HCT116 (cell line): ENCODE measurements around the gene RANGAP1. TPM values are rescaled to one million over a fixed set of nuclear protein-coding genes. Genes with fewer than 3 reads are reported as not detected.

Experiments
- ATAC-seq: fragments of 200-7000 bp; cut with Tn5 transposase; 2 replicates; pipeline ENCODE4 v1.9.1; 2020; ENCODE audit warnings: mild to moderate bottlenecking, moderate library complexity
- BruUV-seq: library from RNA; stranded (reverse); fragments of 400-500 nt; replicated peaks from 2 replicates; lab custom pipeline; 2021; lab: Mats Ljungman, UMichigan
- CTCF ChIA-PET: fragments of 300-600 bp; sonication (Branson Sonifier 250); formaldehyde crosslinking; loops from one replicate; lab custom pipeline; 2021; ENCODE audit warnings: antibody characterized with exemption; lab: Charles Lee
- POLR2A ChIA-PET: fragments of 300-600, 350-600 bp; sonication (Branson Sonifier 250); formaldehyde crosslinking; loops from one replicate; lab custom pipeline; 2021; ENCODE audit warnings: antibody characterized with exemption; lab: Charles Lee
- RAD21 ChIA-PET, 2 experiments: fragments of 300-600 bp; sonication (Branson Sonifier 250); formaldehyde crosslinking; loops; one replicate each; lab custom pipeline; 2023; ENCODE audit warnings: low total read pairs in 2 of 2; ENCODE audit not compliant: uncharacterized antibody in 2 of 2, unreplicated experiment in 2 of 2, low non-redundant PET in 1 of 2; lab: Charles Lee
- DNase-seq: peaks from one replicate; pipeline ENCODE4 v3.0.0-alpha.2; 2010; ENCODE audit warnings: low read depth, low spot score
- H2AFZ ChIP-seq: fragments of 200-600 bp; shearing (Covaris generic), sonication (generic); 2 replicates; pipeline ENCODE4 v1.6.1; 2017; ENCODE audit warnings: low read depth, mixed run types, mixed read lengths, antibody characterized with exemption, low read length; ENCODE audit not compliant: poor library complexity, severe bottlenecking
- H3K27ac ChIP-seq: 2 replicates; pipeline ENCODE4 v1.5.1; 2012; ENCODE audit warnings: low read depth, low read length
- H3K27me3 ChIP-seq: fragments of 200-600 bp; sonication (generic); 2 replicates; pipeline ENCODE4 v1.6.1; 2016; ENCODE audit warnings: mixed run types, low read length, mixed read lengths; ENCODE audit not compliant: insufficient read depth
- H3K36me3 ChIP-seq, 2 experiments: fragments of 200-500 bp in 1 of 2; fragments of 200-600 bp in 1 of 2; sonication (Bioruptor generic) in 1 of 2; sonication (generic) in 1 of 2; 2 replicates each; pipeline versions ENCODE4 v1.5.1 to v1.6.1; 2014 to 2016; ENCODE audit warnings: low read length in 2 of 2, inconsistent platforms in 1 of 2, mixed read lengths in 1 of 2, mixed run types in 1 of 2; ENCODE audit not compliant: insufficient read depth in 2 of 2, control insufficient read depth in 1 of 2
- H3K4me1 ChIP-seq, 2 experiments: fragments of 200-600 bp in 1 of 2; sonication (generic) in 1 of 2; 2 replicates each; pipeline versions ENCODE4 v1.5.1 to v1.6.1; 2012 to 2017; ENCODE audit warnings: low read length in 2 of 2, inconsistent platforms in 1 of 2, mild to moderate bottlenecking in 1 of 2, mixed read lengths in 1 of 2, mixed run types in 1 of 2, moderate library complexity in 1 of 2; ENCODE audit not compliant: insufficient read depth in 2 of 2, control insufficient read depth in 1 of 2
- H3K4me2 ChIP-seq: fragments of 200-600 bp; sonication (generic); 2 replicates; pipeline ENCODE4 v1.6.1; 2017; ENCODE audit warnings: mixed run types, low read length, mixed read lengths
- H3K4me3 ChIP-seq, 2 experiments: fragments of 200-600 bp in 1 of 2; sonication (generic) in 1 of 2; replicated peaks in 1 of 2; 2 replicates each; pipeline ENCODE4 v1.5.1; 2011 to 2016; ENCODE audit warnings: low read length in 2 of 2, control low read depth in 1 of 2, low read depth in 1 of 2, mild to moderate bottlenecking in 1 of 2, mixed read lengths in 1 of 2, mixed run types in 1 of 2
- H3K79me2 ChIP-seq: fragments of 200-600 bp; sonication (generic); 2 replicates; pipeline ENCODE4 v1.6.1; 2017; ENCODE audit warnings: mild to moderate bottlenecking, mixed run types, low read length, moderate library complexity, mixed read lengths; ENCODE audit not compliant: insufficient read depth
- H3K9ac ChIP-seq: fragments of 200-600 bp; sonication (generic); 2 replicates; pipeline ENCODE4 v1.6.1; 2016; ENCODE audit warnings: low read length, mixed read lengths
- H3K9me2 ChIP-seq: fragments of 200-600 bp; sonication (generic), shearing (Covaris generic); 2 replicates; pipeline ENCODE4 v1.6.1; 2017; ENCODE audit warnings: mixed run types, mild to moderate bottlenecking, moderate library complexity; ENCODE audit not compliant: insufficient read depth
- H3K9me3 ChIP-seq, 2 experiments: fragments of 200-500 bp in 1 of 2; fragments of 200-600 bp in 1 of 2; sonication (Bioruptor generic) in 1 of 2; sonication (generic) in 1 of 2; 2 replicates each; pipeline ENCODE4 v1.6.1; 2014 to 2017; ENCODE audit warnings: low read length in 2 of 2, mixed read lengths in 2 of 2, inconsistent platforms in 1 of 2, low read depth in 1 of 2, mild to moderate bottlenecking in 1 of 2, mixed run types in 1 of 2, moderate library complexity in 1 of 2; ENCODE audit not compliant: control insufficient read depth in 1 of 2, insufficient read depth in 1 of 2
- H4K20me1 ChIP-seq: fragments of 200-600 bp; sonication (generic), shearing (Covaris generic); 2 replicates; pipeline ENCODE4 v1.6.1; 2017; ENCODE audit warnings: mixed run types, mild to moderate bottlenecking, moderate library complexity; ENCODE audit not compliant: insufficient read depth
- ATF3 ChIP-seq: IDR thresholded peaks from 2 replicates; pipeline ENCODE4 v1.6.1; 2012
- CBX3 ChIP-seq: IDR thresholded peaks from 2 replicates; pipeline ENCODE4 v1.6.1; 2012; ENCODE audit warnings: low read depth
- CEBPB ChIP-seq: IDR thresholded peaks from 2 replicates; pipeline ENCODE4 v1.6.1; 2012; ENCODE audit warnings: low read depth
- ELF1 ChIP-seq: IDR thresholded peaks from 2 replicates; pipeline ENCODE4 v1.6.1; 2012; ENCODE audit warnings: low read depth, borderline replicate concordance
- EZH2 ChIP-seq: fragments of 200-600 bp; sonication (generic); IDR thresholded peaks from 2 replicates; pipeline ENCODE4 v1.6.1; 2017; ENCODE audit warnings: antibody characterized with exemption, mixed run types
- EZH2phosphoT487 ChIP-seq: fragments of 200-600 bp; IDR thresholded peaks from 2 replicates; pipeline ENCODE4 v1.6.1; 2018; ENCODE audit warnings: antibody characterized with exemption, borderline replicate concordance
- JUND ChIP-seq: IDR thresholded peaks from 2 replicates; pipeline ENCODE4 v1.6.1; 2012
- POLR2A ChIP-seq: IDR thresholded peaks from 2 replicates; pipeline ENCODE4 v1.7.0; 2011; ENCODE audit warnings: borderline replicate concordance; ENCODE audit not compliant: insufficient read depth, insufficient read length; ENCODE audit errors: extremely low read depth
- POLR2AphosphoS5 ChIP-seq: IDR thresholded peaks from 2 replicates; pipeline ENCODE4 v1.6.1; 2011; ENCODE audit warnings: mild to moderate bottlenecking, low read depth, low read length, moderate library complexity
- RAD21 ChIP-seq: IDR thresholded peaks from 2 replicates; pipeline ENCODE4 v1.6.1; 2012; ENCODE audit warnings: low read depth, mild to moderate bottlenecking
- SIN3A ChIP-seq: IDR thresholded peaks from 2 replicates; pipeline ENCODE4 v1.6.1; 2012; ENCODE audit warnings: low read depth
- SP1 ChIP-seq: IDR thresholded peaks from 2 replicates; pipeline ENCODE4 v1.6.1; 2012; ENCODE audit warnings: low read depth
- YY1 ChIP-seq: IDR thresholded peaks from 2 replicates; pipeline ENCODE4 v1.6.1; 2011; ENCODE audit warnings: low read length, low read depth, moderate library complexity, mild to moderate bottlenecking; ENCODE audit not compliant: insufficient replicate concordance; ENCODE audit errors: extremely low read depth
- ZFX ChIP-seq: fragments of 450-650 bp; IDR thresholded peaks from 2 replicates; pipeline ENCODE4 v1.6.1; 2017
- intact Hi-C: fragments of 100-400 bp; cut with micrococcal nuclease; formaldehyde crosslinking; loops from 2 replicates; pipeline ENCODE4 v1.10.0; 2022
- total RNA-seq: library from RNA; stranded (reverse); gene quantifications from one replicate; pipeline ENCODE4 v1.2.1, GENCODE V29; 2021; ENCODE audit not compliant: unreplicated experiment
- TF ChIP-seq, protein P1 (sequence below): IDR thresholded peaks from 2 replicates; pipeline ENCODE4 v1.6.1; 2011; ENCODE audit warnings: mild to moderate bottlenecking, low read length, moderate library complexity; ENCODE audit not compliant: insufficient replicate concordance; ENCODE audit errors: extremely low read depth
- TF ChIP-seq, protein P2 (sequence below), 3 experiments: fragments of 200-600 bp in 1 of 3; sonication (generic) in 1 of 3; IDR thresholded peaks in 2 of 3; conservative IDR thresholded peaks in 1 of 3; 2 replicates each; pipeline ENCODE4 v1.5.1; 2012 to 2017; ENCODE audit warnings: low read depth in 2 of 3, low read length in 2 of 3, antibody characterized with exemption in 1 of 3, borderline replicate concordance in 1 of 3, control low read depth in 1 of 3, mild to moderate bottlenecking in 1 of 3, mixed read lengths in 1 of 3, mixed run types in 1 of 3, moderate library complexity in 1 of 3; ENCODE audit not compliant: insufficient read depth in 1 of 3

The RANGAP1 gene
- total RNA-seq, 1 experiment from 2014 or later, result 121 TPM

DNA sequence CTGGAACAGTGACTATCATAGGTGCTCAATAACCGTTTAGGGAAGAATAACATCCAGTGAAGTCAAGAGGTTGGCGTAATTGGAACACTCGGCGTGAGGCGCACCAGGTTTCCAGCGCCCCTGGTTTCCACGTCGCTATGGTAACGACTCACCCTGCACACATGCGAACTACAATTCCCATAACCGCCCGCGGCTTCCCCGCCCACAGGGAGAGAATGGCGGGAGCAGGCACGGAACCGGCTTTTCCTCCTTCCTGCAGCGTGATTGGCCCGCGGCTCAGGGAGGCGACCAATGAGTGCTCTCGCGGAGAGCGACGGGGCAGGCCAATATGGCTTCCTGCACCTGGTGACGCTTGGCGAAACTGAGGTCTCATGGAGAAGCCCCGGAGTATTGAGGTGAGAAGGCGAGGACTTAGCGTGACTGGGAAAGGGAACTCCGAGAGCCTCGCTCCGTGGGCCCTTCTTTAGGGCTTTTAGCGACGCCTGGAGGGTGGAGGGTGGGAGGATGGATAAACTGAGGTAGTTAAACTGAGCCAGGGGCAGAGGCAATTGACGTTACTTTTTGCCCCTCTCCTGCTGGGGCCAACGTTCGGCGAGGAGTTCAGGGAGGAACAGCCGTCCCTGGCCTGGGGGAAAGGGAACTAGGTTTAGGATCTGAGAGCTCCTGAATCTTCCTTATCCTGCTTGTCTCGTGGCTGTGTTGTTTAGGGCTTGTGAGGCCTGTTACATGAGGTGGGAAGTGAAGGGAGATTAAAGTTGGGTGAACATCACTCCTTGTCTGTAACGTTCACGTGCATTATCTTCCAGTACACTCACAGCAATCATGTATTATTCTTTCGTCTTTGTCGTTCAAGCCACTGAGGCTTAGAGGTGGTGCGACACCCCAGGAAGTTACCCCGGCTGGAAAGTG, 80.7 kb downstream of the RANGAP1 start, which contains the start of gene L3MBTL2 (continued):
- TF ChIP-seq EZH2 (no peak), ATF3 (no peak), ZFX (peak; percentile 67; the same call in 1 of the 2 replicates), ELF1 (no peak; the same call in 1 of the 2 replicates)
- TF ChIP-seq, all 23 proteins: peak for 9

GRCh38 chr22:41204066-41204465, 81.9 kb downstream of the RANGAP1 start:
- Histone ChIP-seq H3K4me2 (no peak overlapping the region), H3K9me2 (no peaks in the 10 kb centered on the region), H3K36me3 (no peaks in the 10 kb centered on the region), H3K4me1 (peaks cover 0 to 11% of the 10 kb centered on the region in 2 experiments; a peak in 1 of 4 replicates), H3K4me3 (no peak overlapping the region), H3K9ac (no peak overlapping the region), H3K9me3 (no peaks in the 10 kb centered on the region), H2AFZ (no peak overlapping the region), H3K79me2 (peaks cover 32% of the 10 kb centered on the region), H3K27ac (no peak overlapping the region), H3K27me3 (no peaks in the 10 kb centered on the region), H4K20me1 (no peaks in the 10 kb centered on the region)
- no TSS peak for BruUV-seq
- ATAC-seq, result no peak
- CTCF ChIA-PET, result no interaction called here
- RAD21 ChIA-PET, result no interaction called here
- POLR2A ChIA-PET, result no interaction called here
- DNase-seq, result no peak
- intact Hi-C loops, result no loop called here
- TF ChIP-seq, protein P1, sequence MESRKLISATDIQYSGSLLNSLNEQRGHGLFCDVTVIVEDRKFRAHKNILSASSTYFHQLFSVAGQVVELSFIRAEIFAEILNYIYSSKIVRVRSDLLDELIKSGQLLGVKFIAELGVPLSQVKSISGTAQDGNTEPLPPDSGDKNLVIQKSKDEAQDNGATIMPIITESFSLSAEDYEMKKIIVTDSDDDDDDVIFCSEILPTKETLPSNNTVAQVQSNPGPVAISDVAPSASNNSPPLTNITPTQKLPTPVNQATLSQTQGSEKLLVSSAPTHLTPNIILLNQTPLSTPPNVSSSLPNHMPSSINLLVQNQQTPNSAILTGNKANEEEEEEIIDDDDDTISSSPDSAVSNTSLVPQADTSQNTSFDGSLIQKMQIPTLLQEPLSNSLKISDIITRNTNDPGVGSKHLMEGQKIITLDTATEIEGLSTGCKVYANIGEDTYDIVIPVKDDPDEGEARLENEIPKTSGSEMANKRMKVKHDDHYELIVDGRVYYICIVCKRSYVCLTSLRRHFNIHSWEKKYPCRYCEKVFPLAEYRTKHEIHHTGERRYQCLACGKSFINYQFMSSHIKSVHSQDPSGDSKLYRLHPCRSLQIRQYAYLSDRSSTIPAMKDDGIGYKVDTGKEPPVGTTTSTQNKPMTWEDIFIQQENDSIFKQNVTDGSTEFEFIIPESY, result no peak
- TF ChIP-seq YY1 (no peak), RAD21 (no peak), SP1 (no peak), POLR2A (no peak), SIN3A (no peak), ELF1 (no peak), POLR2AphosphoS5 (no peak), EZH2phosphoT487 (no peak), CBX3 (no peak), CEBPB (no peak), JUND (no peak), ATF3 (no peak)
- TF ChIP-seq, protein P2, sequence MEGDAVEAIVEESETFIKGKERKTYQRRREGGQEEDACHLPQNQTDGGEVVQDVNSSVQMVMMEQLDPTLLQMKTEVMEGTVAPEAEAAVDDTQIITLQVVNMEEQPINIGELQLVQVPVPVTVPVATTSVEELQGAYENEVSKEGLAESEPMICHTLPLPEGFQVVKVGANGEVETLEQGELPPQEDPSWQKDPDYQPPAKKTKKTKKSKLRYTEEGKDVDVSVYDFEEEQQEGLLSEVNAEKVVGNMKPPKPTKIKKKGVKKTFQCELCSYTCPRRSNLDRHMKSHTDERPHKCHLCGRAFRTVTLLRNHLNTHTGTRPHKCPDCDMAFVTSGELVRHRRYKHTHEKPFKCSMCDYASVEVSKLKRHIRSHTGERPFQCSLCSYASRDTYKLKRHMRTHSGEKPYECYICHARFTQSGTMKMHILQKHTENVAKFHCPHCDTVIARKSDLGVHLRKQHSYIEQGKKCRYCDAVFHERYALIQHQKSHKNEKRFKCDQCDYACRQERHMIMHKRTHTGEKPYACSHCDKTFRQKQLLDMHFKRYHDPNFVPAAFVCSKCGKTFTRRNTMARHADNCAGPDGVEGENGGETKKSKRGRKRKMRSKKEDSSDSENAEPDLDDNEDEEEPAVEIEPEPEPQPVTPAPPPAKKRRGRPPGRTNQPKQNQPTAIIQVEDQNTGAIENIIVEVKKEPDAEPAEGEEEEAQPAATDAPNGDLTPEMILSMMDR (IDR thresholded peaks at IDR 0.05 in 2 of 3, conservative IDR thresholded peaks at IDR 0.05 in 1 of 3; ENCODE audit: borderline replicate concordance in 1 of 3, insufficient read depth in 1 of 3, low read depth in 2 of 3, low read length in 2 of 3), result no peak
